ENCODE measurements around the gene FLNB. TPM values are rescaled to one million over a fixed set of nuclear protein-coding genes. Genes with fewer than 3 reads are reported as not detected.

Gene FLNB
- total and polyA plus RNA-seq, 8 donors = 38.2 to 204 (median 85.9) TPM

GRCh38 chr3:58020783-58021071 is 12.5 kb downstream of the FLNB start:
- WGBS, 5 donors = 47 to 62% (median 55%) methylated on average over 7 of the region's 7 CpGs
- no peak for TF ChIP-seq POLR2A (IDR thresholded peaks at IDR 0.05)
- TF ChIP-seq POLR2AphosphoS5 (IDR thresholded peaks at IDR 0.05) = no peak
- TF ChIP-seq EP300 (IDR thresholded peaks at IDR 0.05) = no peak
- TF ChIP-seq, protein P1, sequence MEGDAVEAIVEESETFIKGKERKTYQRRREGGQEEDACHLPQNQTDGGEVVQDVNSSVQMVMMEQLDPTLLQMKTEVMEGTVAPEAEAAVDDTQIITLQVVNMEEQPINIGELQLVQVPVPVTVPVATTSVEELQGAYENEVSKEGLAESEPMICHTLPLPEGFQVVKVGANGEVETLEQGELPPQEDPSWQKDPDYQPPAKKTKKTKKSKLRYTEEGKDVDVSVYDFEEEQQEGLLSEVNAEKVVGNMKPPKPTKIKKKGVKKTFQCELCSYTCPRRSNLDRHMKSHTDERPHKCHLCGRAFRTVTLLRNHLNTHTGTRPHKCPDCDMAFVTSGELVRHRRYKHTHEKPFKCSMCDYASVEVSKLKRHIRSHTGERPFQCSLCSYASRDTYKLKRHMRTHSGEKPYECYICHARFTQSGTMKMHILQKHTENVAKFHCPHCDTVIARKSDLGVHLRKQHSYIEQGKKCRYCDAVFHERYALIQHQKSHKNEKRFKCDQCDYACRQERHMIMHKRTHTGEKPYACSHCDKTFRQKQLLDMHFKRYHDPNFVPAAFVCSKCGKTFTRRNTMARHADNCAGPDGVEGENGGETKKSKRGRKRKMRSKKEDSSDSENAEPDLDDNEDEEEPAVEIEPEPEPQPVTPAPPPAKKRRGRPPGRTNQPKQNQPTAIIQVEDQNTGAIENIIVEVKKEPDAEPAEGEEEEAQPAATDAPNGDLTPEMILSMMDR (IDR thresholded peaks at IDR 0.05) = no peak
- H3K36me3 ChIP-seq = no peaks in the 10 kb centered on the region
- intact Hi-C loops (cut with DNase I; ENCODE audit: low total_unique reads) = loop anchor here (10.0 kb wide), 1 partner anchor 54 kb away; no protein-coding TSS in a partner anchor
- DNase-seq = no peak
- no peaks in the 10 kb centered on the region for H3K27me3 ChIP-seq
- H3K27ac ChIP-seq = peak overlapping the region in 4 of 5 donors; percentile 72 to 82 (median 78)
- H3K9me3 ChIP-seq = no peaks in the 10 kb centered on the region
- H3K4me3 ChIP-seq = no peak overlapping the region
- H3K4me1 ChIP-seq = peaks cover 50 to 95% (median 72%) of the 10 kb centered on the region in 4 donors

GRCh38 chr3:58021072-58021959 is 13.1 kb downstream of the FLNB start:
- Histone ChIP-seq H3K9me3 (no peaks in the 10 kb centered on the region), H3K36me3 (no peaks in the 10 kb centered on the region), H3K4me1 (peaks cover 56 to 95% (median 73%) of the 10 kb centered on the region in 4 donors), H3K4me3 (no peak overlapping the region), H3K27me3 (no peaks in the 10 kb centered on the region), H3K27ac (peak overlapping the region; percentile 37 to 82 (median 78))
- TF ChIP-seq POLR2AphosphoS5 (IDR thresholded peaks at IDR 0.05) (no peak), POLR2A (IDR thresholded peaks at IDR 0.05) (no peak), EP300 (IDR thresholded peaks at IDR 0.05) (no peak)
- TF ChIP-seq, protein P1 (IDR thresholded peaks at IDR 0.05) = no peak
- intact Hi-C loops (cut with DNase I; ENCODE audit: low total_unique reads) = loop anchor here (10.0 kb wide), 1 partner anchor 53 kb away; no protein-coding TSS in a partner anchor
- 68 to 75% (median 69%) methylated on average over 8 of the region's 8 CpGs for WGBS, 5 donors
- DNase-seq = peak in 1 of 2 donors; percentile 31

- Histone ChIP-seq H3K27ac (peak overlapping the region; percentile 16 to 82 (median 78)), H3K27me3 (no peaks in the 10 kb centered on the region), H3K4me3 (no peak overlapping the region), H3K4me1 (peaks cover 58 to 94% (median 74%) of the 10 kb centered on the region in 4 donors), H3K9me3 (no peaks in the 10 kb centered on the region), H3K36me3 (no peaks in the 10 kb centered on the region)
- intact Hi-C loops (cut with DNase I; ENCODE audit: low total_unique reads) = loop anchor here (10.0 kb wide), 1 partner anchor 53 kb away; no protein-coding TSS in a partner anchor
- 51 to 67% (median 55%) methylated on average over 5 of the region's 5 CpGs for WGBS, 5 donors
- DNase-seq = no peak
- TF ChIP-seq EP300 (IDR thresholded peaks at IDR 0.05) (no peak), POLR2A (IDR thresholded peaks at IDR 0.05) (no peak), POLR2AphosphoS5 (IDR thresholded peaks at IDR 0.05) (no peak)
- TF ChIP-seq, protein P1 (IDR thresholded peaks at IDR 0.05) = no peak
Measured at GRCh38 chr3:58021962-58022361, 13.7 kb downstream of the FLNB start.

- intact Hi-C loops (cut with DNase I; ENCODE audit: low total_unique reads) = loop anchor here (10.0 kb wide), 1 partner anchor 52 kb away; no protein-coding TSS in a partner anchor
- H3K36me3 ChIP-seq = no peaks in the 10 kb centered on the region
- no peaks in the 10 kb centered on the region for H3K27me3 ChIP-seq
- 81 to 88% (median 82%) methylated on average over 3 of the region's 3 CpGs for WGBS, 5 donors
- H3K4me3 ChIP-seq = no peak overlapping the region
- DNase-seq = no peak
- peaks cover 56 to 94% (median 72%) of the 10 kb centered on the region in 4 donors for H3K4me1 ChIP-seq
- no peak for TF ChIP-seq POLR2AphosphoS5 (IDR thresholded peaks at IDR 0.05)
- TF ChIP-seq, protein P1 (IDR thresholded peaks at IDR 0.05) = no peak
- no peak for TF ChIP-seq EP300 (IDR thresholded peaks at IDR 0.05)
- TF ChIP-seq POLR2A (IDR thresholded peaks at IDR 0.05) = no peak
- no peaks in the 10 kb centered on the region for H3K9me3 ChIP-seq
- peak overlapping the region in 4 of 5 donors; percentile 16 to 82 (median 78) for H3K27ac ChIP-seq
Measured at GRCh38 chr3:58022490-58022889, 14.3 kb downstream of the FLNB start.
